Stimulated activated CD8-positive, alpha-beta memory T cell treated with anti-CD3 and anti-CD28 coated beads, Interleukin-4, amount 100 ng/mL, for 1 hour (primary cell): ENCODE measurements around the gene NR4A3.
A peak's percentile ranks its signal among the peaks of the same experiment; 100 is the strongest.

ENCODE experiments used
- DNase-seq, 2 donors: peaks; one replicate each; pipeline ENCODE4 v3.0.0-alpha.2; 2020; ENCODE audit warnings: low read depth in 2 of 2, low spot score in 1 of 2

Gene NR4A3

GRCh38 chr9:99873531-99873930 is 51.8 kb downstream of the NR4A3 start:
- no peak for DNase-seq

DNA sequence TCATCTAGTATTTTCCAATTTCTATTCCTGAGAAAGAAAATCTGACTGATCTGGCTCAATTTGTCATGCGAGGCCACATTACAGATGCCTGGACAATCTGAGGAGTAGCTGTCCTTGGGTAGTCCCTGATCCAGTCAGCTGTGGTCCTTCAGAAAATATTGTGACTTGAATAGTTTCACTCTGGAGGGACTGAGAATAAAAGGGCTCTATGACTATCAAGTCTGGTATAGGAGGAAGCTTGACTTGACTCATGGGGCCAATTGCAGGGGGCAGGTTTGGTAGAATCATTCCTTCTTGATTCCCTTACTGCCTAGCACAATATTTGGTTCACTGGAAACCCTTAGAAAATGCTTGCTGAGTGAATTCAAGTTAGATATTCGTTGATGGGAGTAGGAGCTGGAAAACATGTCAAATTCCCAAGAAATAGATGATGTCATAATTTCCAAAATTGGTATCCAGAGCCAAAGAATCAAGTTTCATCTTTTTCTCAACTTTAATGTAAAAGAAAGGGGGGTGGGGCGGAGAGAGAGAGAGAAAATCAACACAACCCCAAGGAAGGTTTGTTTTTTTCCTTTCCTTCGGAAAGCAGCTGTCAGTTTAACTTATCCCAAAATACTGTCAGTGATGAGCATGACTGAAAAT is 52.4 kb downstream of the NR4A3 start:
- no peak for DNase-seq

DNA sequence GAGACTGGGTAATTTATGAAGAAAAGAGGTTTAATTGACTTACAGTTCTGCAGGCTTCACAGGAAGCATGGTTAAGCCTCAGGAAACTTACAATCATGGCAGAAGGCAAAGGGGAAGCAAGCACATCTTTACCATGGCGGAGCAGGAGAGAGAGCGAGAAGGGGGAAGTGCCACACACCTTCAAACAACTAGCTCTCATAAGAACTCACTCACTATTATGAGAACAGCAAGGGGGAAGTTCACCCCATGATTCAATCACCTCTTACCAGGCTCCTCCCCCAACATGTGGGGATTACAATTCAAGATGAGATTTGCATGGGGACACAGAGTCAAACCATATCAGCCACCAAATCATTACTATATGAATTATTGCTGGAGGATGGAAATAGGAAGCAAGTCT is 54.5 kb downstream of the NR4A3 start:
- DNase-seq, result no peak

- no peak for DNase-seq
Measured at GRCh38 chr9:99878651-99879050, 57.0 kb downstream of the NR4A3 start.

GRCh38 chr9:99881769-99882168 is 60.1 kb downstream of the NR4A3 start:
- no peak for DNase-seq

DNA sequence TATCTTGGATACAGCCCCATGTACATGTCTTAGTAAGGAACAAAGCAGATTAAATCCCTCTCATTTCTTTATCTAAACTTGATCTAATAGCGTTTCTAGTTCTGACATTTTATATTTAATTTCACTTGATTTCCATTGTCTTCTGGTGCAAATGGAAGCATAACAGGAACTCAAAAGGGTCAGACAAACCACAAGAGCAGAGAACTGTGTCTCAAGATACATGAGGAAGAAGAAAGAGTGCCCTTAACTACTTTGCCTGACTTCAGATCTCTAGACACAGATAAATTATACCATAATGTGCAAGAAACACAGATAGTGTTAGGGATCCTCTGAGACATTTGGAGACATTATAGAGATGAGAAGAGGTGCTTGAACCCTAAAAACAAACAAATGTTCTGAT is 64.1 kb downstream of the NR4A3 start:
- DNase-seq, result no peak

DNA sequence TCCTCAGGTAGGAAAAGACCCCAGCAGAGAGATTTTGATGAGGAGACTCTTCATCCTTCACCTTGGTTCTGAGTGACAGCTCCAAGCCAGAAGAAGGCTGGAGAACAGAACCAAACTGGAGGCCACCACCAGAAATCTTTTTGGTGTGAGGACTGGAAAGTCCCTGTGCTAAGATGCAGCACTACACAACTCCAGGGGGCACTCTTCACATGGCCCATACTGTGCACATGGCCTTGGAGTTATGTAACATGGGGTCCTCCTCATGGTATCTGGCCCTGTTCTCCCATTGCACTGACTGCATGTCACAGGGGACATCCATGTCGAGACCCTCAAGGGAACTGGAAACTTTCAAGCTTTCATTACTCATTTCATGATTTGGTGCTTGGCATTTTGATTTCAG is 67.4 kb downstream of the NR4A3 start:
- DNase-seq, result no peak

DNA sequence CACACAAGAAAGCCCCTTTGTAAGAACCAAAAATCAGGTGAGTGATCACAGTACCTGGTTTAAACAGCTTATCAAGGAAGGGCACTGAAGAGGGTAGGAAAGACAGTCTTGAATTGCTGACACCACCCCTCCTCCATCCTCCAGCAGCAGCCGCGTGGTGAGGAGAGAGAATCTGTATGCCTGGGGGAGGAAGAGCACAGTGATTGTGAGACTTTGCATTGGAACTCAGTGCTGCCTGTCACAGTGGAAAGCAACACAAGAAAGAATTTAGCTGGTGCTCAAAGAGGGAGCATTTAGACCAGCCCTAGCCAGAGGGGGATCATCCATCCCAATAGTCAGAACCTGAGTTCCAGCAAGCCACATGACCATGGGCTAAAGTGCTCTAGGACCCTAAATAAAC is 73.1 kb downstream of the NR4A3 start:
- no peak for DNase-seq

DNA sequence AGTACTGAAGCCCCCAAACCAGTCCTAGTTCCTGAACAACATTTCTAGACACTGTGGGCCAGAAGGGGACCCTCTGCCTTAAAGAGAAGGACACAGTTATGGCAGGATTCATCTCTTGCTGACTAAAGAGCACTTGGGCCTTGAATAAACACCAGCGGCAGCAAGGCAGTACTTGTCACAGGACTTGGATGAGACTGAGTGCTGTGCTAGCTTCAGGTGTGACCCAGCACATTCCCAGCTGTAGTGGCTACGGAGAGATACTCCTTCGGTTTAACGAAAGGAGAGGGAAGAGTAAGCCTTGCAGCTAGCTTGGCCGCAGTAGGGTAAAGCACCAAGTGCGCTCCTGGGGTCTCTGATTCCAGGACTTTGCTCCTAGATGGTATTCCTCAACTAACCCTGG is 73.8 kb downstream of the NR4A3 start:
- no peak for DNase-seq

GRCh38 chr9:99896119-99896518 is 74.4 kb downstream of the NR4A3 start:
- no peak for DNase-seq

DNA sequence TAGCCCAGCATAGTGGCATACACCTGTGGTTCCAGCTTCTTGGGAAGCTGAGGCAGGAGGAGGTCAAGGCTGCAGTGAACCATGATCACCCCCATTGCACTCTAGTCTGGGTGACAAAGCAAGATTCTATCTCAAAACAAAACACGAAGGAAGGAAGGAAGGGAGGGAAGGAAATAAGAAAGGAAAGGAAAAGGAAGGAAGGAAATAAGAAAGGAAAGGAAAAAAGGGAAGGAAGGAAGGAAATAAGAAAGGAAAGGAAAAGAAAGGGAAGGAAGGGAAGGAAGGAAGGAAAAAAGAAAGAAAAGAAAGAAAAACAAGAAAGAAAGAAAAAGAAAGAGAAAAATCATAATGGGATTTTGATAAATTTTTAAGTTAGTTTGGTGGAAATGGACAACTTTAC is 81.7 kb downstream of the NR4A3 start:
- no peak for DNase-seq

GRCh38 chr9:99905833-99906402 is 84.2 kb downstream of the NR4A3 start:
- no peak for DNase-seq

GRCh38 chr9:99906403-99907207 is 84.9 kb downstream of the NR4A3 start, which contains the start of gene STX17:
STX17 (plus strand) TSS chr9:99906654; CDS start chr9:99915240, 8,586 bp downstream.
- peak; percentile 64 to 78 for DNase-seq

DNA sequence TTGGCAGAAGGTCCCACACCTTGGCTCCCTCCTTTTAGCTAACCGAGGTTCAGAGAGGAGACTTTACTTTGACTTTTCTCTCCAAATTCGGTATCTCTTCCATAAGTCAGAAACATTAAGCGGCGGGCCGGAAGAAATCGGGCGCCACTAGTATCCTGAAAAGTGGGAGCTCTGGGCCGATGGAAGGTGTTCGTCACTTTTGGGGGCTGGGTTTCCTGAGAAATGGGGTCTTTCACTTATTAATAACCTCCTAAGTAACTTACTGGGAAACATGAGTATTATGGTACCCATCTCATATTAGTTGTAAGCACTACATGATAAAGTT is 85.5 kb downstream of the NR4A3 start:
- no peak for DNase-seq

GRCh38 chr9:99911600-99911999 is 89.9 kb downstream of the NR4A3 start:
- no peak for DNase-seq
